ENCODE measurements around the gene ADGRE3. TPM values are rescaled to one million over a fixed set of nuclear protein-coding genes. Genes with fewer than 3 reads are reported as not detected.

ADGRE3 gene
- polyA plus RNA-seq, 3 donors, result 0.55 TPM; not detected in 2

- no peak overlapping the region for H3K27ac ChIP-seq (ENCODE audit: low read depth, low read length)
- 37 to 46% (median 40%) methylated on average over 22 of the region's 22 CpGs for WGBS, 3 donors
Observed at GRCh38 chr19:14570864-14571527, 103.6 kb downstream of the ADGRE3 start.

Other genes starting within 250 kb of the ADGRE3 start
- 10 to 100 TPM; 35.8 to 99.0 (median 66.4) TPM for gene PKN1, start 241.5 kb downstream of the ADGRE3 start, polyA plus RNA-seq
- gene PTGER1, start 199.5 kb downstream of the ADGRE3 start, polyA plus RNA-seq, result 1 to 10 TPM in 1 of 3 donors, under 1 TPM in 1, not detected in 1; 0.18 to 1.9 TPM
- 10 to 100 TPM; 34.6 to 80.5 (median 53.6) TPM for gene GIPC1, start 178.7 kb downstream of the ADGRE3 start, polyA plus RNA-seq
- gene DNAJB1, start 156.4 kb downstream of the ADGRE3 start, polyA plus RNA-seq, result 100 to 1,000 TPM in 2 of 3 donors, 10 to 100 TPM in 1; 31.4 to 285 (median 166) TPM
- gene TECR, start 145.2 kb downstream of the ADGRE3 start, polyA plus RNA-seq, result 100 to 1,000 TPM in 2 of 3 donors, 10 to 100 TPM in 1; 82.2 to 242 (median 129) TPM
- 100 to 1,000 TPM; 321 to 644 (median 417) TPM for gene NDUFB7, start 102.8 kb downstream of the ADGRE3 start, polyA plus RNA-seq
- gene CLEC17A, start 91.8 kb downstream of the ADGRE3 start, polyA plus RNA-seq, result under 1 TPM in 2 of 3 donors, not detected in 1; 0.15 TPM
- gene ZNF333, start 15.2 kb upstream of the ADGRE3 start, polyA plus RNA-seq, result 10 to 100 TPM in 2 of 3 donors, 1 to 10 TPM in 1; 6.4 to 12.7 (median 11.8) TPM
- gene ADGRE2, start 103.7 kb upstream of the ADGRE3 start, polyA plus RNA-seq, result 1 to 10 TPM in 2 of 3 donors, under 1 TPM in 1; 0.51 to 6.9 (median 2.0) TPM
- not detected for gene OR7A5, start 160.3 kb upstream of the ADGRE3 start, polyA plus RNA-seq
- under 1 TPM in 1 of 3 donors, not detected in 2; 0.34 TPM for gene OR7C1, start 160.3 kb upstream of the ADGRE3 start, polyA plus RNA-seq
- gene OR7A10, start 174.1 kb upstream of the ADGRE3 start, polyA plus RNA-seq, result not detected
- not detected for gene OR7A17, start 211.3 kb upstream of the ADGRE3 start, polyA plus RNA-seq

All from adipose tissue (tissue), 3 donors.